ENCODE data around the gene MRPL54.

DNA sequence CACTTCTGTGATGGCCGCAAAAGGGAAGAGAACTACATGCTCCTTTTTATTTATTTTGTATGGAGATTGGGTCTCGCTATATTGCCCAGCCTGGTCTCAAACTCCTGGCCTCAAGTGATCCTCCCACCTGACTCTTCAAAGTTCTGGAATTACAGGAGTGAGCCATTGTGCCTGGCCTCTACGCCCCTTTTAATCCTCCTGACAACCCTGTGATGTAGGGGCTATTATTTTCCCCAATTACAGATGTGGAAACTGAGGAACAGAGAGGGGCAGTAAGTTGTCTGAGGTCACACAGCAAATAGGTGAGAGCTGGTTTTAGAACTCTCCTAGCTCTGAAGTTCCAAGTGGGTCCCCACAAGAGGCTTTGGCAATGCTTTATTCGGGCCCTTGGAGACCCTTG, 42.6 kb upstream of the MRPL54 start:
- TF ChIP-seq, protein P1, sequence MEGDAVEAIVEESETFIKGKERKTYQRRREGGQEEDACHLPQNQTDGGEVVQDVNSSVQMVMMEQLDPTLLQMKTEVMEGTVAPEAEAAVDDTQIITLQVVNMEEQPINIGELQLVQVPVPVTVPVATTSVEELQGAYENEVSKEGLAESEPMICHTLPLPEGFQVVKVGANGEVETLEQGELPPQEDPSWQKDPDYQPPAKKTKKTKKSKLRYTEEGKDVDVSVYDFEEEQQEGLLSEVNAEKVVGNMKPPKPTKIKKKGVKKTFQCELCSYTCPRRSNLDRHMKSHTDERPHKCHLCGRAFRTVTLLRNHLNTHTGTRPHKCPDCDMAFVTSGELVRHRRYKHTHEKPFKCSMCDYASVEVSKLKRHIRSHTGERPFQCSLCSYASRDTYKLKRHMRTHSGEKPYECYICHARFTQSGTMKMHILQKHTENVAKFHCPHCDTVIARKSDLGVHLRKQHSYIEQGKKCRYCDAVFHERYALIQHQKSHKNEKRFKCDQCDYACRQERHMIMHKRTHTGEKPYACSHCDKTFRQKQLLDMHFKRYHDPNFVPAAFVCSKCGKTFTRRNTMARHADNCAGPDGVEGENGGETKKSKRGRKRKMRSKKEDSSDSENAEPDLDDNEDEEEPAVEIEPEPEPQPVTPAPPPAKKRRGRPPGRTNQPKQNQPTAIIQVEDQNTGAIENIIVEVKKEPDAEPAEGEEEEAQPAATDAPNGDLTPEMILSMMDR (IDR thresholded peaks at IDR 0.05), result no peak
- TF ChIP-seq POLR2A (IDR thresholded peaks at IDR 0.05), result no peak
